Karpas-422 (cell line): ENCODE results near the gene PRKCSH. TPM values are rescaled to one million over a fixed set of nuclear protein-coding genes. Genes with fewer than 3 reads are reported as not detected.

Experiments used
- DNase-seq: peaks from one replicate; pipeline ENCODE4 v3.0.0-alpha.2; 2015
- H2AFZ ChIP-seq: fragments of 200-600 bp; sonication (generic); 2 replicates; pipeline ENCODE4 v1.6.1; 2014; ENCODE audit warnings: antibody characterized with exemption, low read length, mixed read lengths
- H3K27ac ChIP-seq: fragments of 200-600 bp; sonication (generic); 2 replicates; pipeline ENCODE4 v1.5.1; 2014; ENCODE audit warnings: mild to moderate bottlenecking, low read length, moderate library complexity
- H3K27me3 ChIP-seq: fragments of 200-600 bp; sonication (generic); 2 replicates; pipeline ENCODE4 v1.6.1; 2014; ENCODE audit warnings: low read length, mixed read lengths
- H3K36me3 ChIP-seq: fragments of 200-600 bp; sonication (generic); 2 replicates; pipeline ENCODE4 v1.6.1; 2014; ENCODE audit warnings: low read length, mixed read lengths; ENCODE audit not compliant: insufficient read depth
- H3K4me1 ChIP-seq: fragments of 200-600 bp; sonication (generic); 2 replicates; pipeline ENCODE4 v1.6.1; 2014; ENCODE audit warnings: mild to moderate bottlenecking, low read length, mixed read lengths
- H3K4me2 ChIP-seq: fragments of 200-600 bp; sonication (generic); 2 replicates; pipeline ENCODE4 v1.6.1; 2014; ENCODE audit warnings: low read length, low read depth, mild to moderate bottlenecking; ENCODE audit not compliant: poor library complexity, severe bottlenecking
- H3K4me3 ChIP-seq: fragments of 200-600 bp; sonication (generic); 2 replicates; pipeline ENCODE4 v1.5.1; 2014; ENCODE audit warnings: mild to moderate bottlenecking, antibody characterized with exemption, low read length, mixed read lengths
- H3K79me2 ChIP-seq: fragments of 200-600 bp; sonication (generic); 2 replicates; pipeline ENCODE4 v1.6.1; 2014; ENCODE audit warnings: mild to moderate bottlenecking, low read length, mixed read lengths
- H3K9ac ChIP-seq: fragments of 200-600 bp; sonication (generic); 2 replicates; pipeline ENCODE4 v1.6.0; 2014; ENCODE audit warnings: low read length
- H3K9me2 ChIP-seq: fragments of 200-600 bp; sonication (generic), shearing (Covaris generic); replicated peaks from 2 replicates; pipeline ENCODE4 v1.6.0; 2014; ENCODE audit warnings: mild to moderate bottlenecking, low read length, moderate library complexity; ENCODE audit not compliant: insufficient read depth
- H3K9me3 ChIP-seq: fragments of 300-700, 200-600 bp; sonication (generic); 2 replicates; pipeline ENCODE4 v1.6.1; 2014; ENCODE audit warnings: low read length, mixed read lengths
- H4K20me1 ChIP-seq: fragments of 200-600 bp; sonication (generic); 2 replicates; pipeline ENCODE4 v1.6.1; 2014; ENCODE audit warnings: mild to moderate bottlenecking, antibody characterized with exemption, low read length, low read depth; ENCODE audit not compliant: insufficient read depth
- total RNA-seq: library from RNA; depleted of rRNA; stranded (reverse); fragments of >200 nt; shearing (Covaris generic); gene quantifications from 2 replicates; pipeline ENCODE4 v1.2.3, GENCODE V29; 2014; ENCODE audit warnings: low replicate concordance; rRNA removed

The PRKCSH gene
- 77.3 and 90.4 TPM in 2 replicates for total RNA-seq

- Histone ChIP-seq H3K4me1 (peaks cover 24% of the 10 kb centered on the region), H3K27me3 (no peaks in the 10 kb centered on the region), H3K27ac (peak within 1 kb of the TSS; percentile 8; the same call in 1 of the 2 replicates), H3K4me3 (peak within 1 kb of the TSS; percentile 84), H3K9ac (peak within 1 kb of the TSS; percentile 80), H4K20me1 (peaks cover 5% of the 10 kb centered on the region; the same call in 1 of the 2 replicates), H3K79me2 (peaks cover 20% of the 10 kb centered on the region), H3K36me3 (peaks cover 10% of the 10 kb centered on the region; the same call in 1 of the 2 replicates), H3K4me2 (peak within 1 kb of the TSS; percentile 98), H3K9me3 (no peaks in the 10 kb centered on the region), H3K9me2 (no peaks in the 10 kb centered on the region), H2AFZ (peak within 1 kb of the TSS; percentile 99)
- peak; percentile 100 for DNase-seq
Measured at GRCh38 chr19:11435057-11435832, at the start of gene PRKCSH, which contains the start of gene ODAD3. TSS of gene PRKCSH (plus strand) at chr19:11435635. CDS start at chr19:11436118, 483 bp downstream. TSS of gene ODAD3 (minus strand) at chr19:11435121. CDS start at chr19:11435016, 105 bp downstream.

- Histone ChIP-seq H3K9ac (no peak overlapping the region), H4K20me1 (no peaks in the 10 kb centered on the region), H3K79me2 (no peaks in the 10 kb centered on the region), H3K4me3 (no peak overlapping the region), H3K4me2 (no peak overlapping the region), H3K4me1 (peaks cover 9% of the 10 kb centered on the region), H3K9me2 (no peaks in the 10 kb centered on the region), H3K27me3 (no peaks in the 10 kb centered on the region), H2AFZ (no peak overlapping the region), H3K36me3 (no peaks in the 10 kb centered on the region), H3K27ac (no peak overlapping the region), H3K9me3 (no peaks in the 10 kb centered on the region)
- DNase-seq = no peak
Measured at GRCh38 chr19:11387162-11388034, 48.0 kb upstream of the PRKCSH start.

- Histone ChIP-seq H3K27ac (no peak overlapping the region), H3K9me3 (no peaks in the 10 kb centered on the region), H3K27me3 (no peaks in the 10 kb centered on the region), H3K4me2 (no peak overlapping the region), H3K36me3 (no peaks in the 10 kb centered on the region), H3K4me3 (no peak overlapping the region), H3K79me2 (no peaks in the 10 kb centered on the region), H2AFZ (no peak overlapping the region), H3K4me1 (no peaks in the 10 kb centered on the region), H3K9me2 (no peaks in the 10 kb centered on the region), H3K9ac (no peak overlapping the region), H4K20me1 (no peaks in the 10 kb centered on the region)
- no peak for DNase-seq
Measured at GRCh38 chr19:11390359-11390758, 45.1 kb upstream of the PRKCSH start.

- no peaks in the 10 kb centered on the region for H3K36me3 ChIP-seq
- no peaks in the 10 kb centered on the region for H3K4me1 ChIP-seq
- H3K9me3 ChIP-seq = no peaks in the 10 kb centered on the region
- H3K4me3 ChIP-seq = no peak overlapping the region
- H3K9ac ChIP-seq = no peak overlapping the region
- H4K20me1 ChIP-seq = no peaks in the 10 kb centered on the region
- H3K9me2 ChIP-seq = no peaks in the 10 kb centered on the region
- no peaks in the 10 kb centered on the region for H3K79me2 ChIP-seq
- no peak overlapping the region for H3K27ac ChIP-seq
- no peaks in the 10 kb centered on the region for H3K27me3 ChIP-seq
- DNase-seq = no peak
- H2AFZ ChIP-seq = no peak overlapping the region
- H3K4me2 ChIP-seq = no peak overlapping the region
Measured at GRCh38 chr19:11390933-11391680, 44.3 kb upstream of the PRKCSH start.

- no peak overlapping the region for H3K9ac ChIP-seq
- H3K79me2 ChIP-seq = no peaks in the 10 kb centered on the region
- no peaks in the 10 kb centered on the region for H3K9me3 ChIP-seq
- no peaks in the 10 kb centered on the region for H3K27me3 ChIP-seq
- no peaks in the 10 kb centered on the region for H3K36me3 ChIP-seq
- DNase-seq = no peak
- H2AFZ ChIP-seq = no peak overlapping the region
- H3K4me2 ChIP-seq = no peak overlapping the region
- H3K4me1 ChIP-seq = no peaks in the 10 kb centered on the region
- no peaks in the 10 kb centered on the region for H3K9me2 ChIP-seq
- no peak overlapping the region for H3K27ac ChIP-seq
- no peaks in the 10 kb centered on the region for H4K20me1 ChIP-seq
- H3K4me3 ChIP-seq = no peak overlapping the region
Measured at GRCh38 chr19:11397089-11397610, 38.3 kb upstream of the PRKCSH start.

- no peak overlapping the region for H3K4me3 ChIP-seq
- no peak for DNase-seq
Measured at GRCh38 chr19:11399667-11400066, 35.8 kb upstream of the PRKCSH start.

GRCh38 chr19:11400798-11401197, 34.6 kb upstream of the PRKCSH start:
- Histone ChIP-seq H3K9me3 (no peaks in the 10 kb centered on the region), H3K36me3 (no peaks in the 10 kb centered on the region), H3K9ac (no peak overlapping the region), H3K4me2 (no peak overlapping the region), H3K27me3 (no peaks in the 10 kb centered on the region), H3K4me3 (no peak overlapping the region), H3K9me2 (no peaks in the 10 kb centered on the region), H3K4me1 (no peaks in the 10 kb centered on the region), H3K27ac (no peak overlapping the region), H4K20me1 (no peaks in the 10 kb centered on the region), H3K79me2 (no peaks in the 10 kb centered on the region), H2AFZ (no peak overlapping the region)
- DNase-seq = no peak

More at GRCh38 chr19:11399667-11400066, 35.8 kb upstream of the PRKCSH start:
- Histone ChIP-seq H3K9ac (no peak overlapping the region), H3K4me1 (no peaks in the 10 kb centered on the region), H4K20me1 (no peaks in the 10 kb centered on the region), H3K36me3 (no peaks in the 10 kb centered on the region), H3K27ac (no peak overlapping the region), H3K79me2 (no peaks in the 10 kb centered on the region), H3K9me2 (no peaks in the 10 kb centered on the region), H3K9me3 (no peaks in the 10 kb centered on the region), H3K4me2 (no peak overlapping the region), H3K27me3 (no peaks in the 10 kb centered on the region), H2AFZ (no peak overlapping the region)
